Measurements from ENCODE around the gene SPIB. TPM values are rescaled to one million over a fixed set of nuclear protein-coding genes. Genes with fewer than 3 reads are reported as not detected.

The SPIB gene
- total and polyA plus RNA-seq, 2 of the 4 experiments (the other 2 are of a cell fraction): not detected

DNA sequence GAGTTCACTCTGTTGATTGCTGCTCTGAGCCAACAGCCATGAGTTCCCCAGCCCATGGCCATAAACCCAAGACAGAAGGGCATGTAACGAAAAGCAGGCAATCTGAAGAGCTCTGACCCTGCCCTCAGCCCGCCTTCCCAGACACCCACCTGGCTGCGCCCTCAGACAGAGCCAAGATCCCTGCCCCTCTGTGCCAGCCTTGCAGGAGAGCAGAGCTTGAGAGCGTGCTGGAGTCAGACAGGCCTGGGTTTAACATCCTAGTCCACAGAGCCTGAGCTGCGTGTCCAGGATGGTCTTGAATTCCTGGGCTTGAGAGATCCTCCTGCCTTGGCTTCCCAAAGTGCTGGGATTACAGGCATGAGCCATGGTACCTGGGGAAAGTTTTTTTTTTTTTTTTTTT, 38.6 kb downstream of the SPIB start:
- H3K79me1 ChIP-seq (ENCODE audit: low read depth in 1 of 2, low read length in 2 of 2): no peaks in the 10 kb centered on the region
- ChIA-PET CTCF (no interaction called here), POLR2A (ENCODE audit: unreplicated experiment) (no interaction called here)
- H3K4ac ChIP-seq (ENCODE audit: low read depth, low read length): no peak overlapping the region
- no peak overlapping the region for H3K4me2 ChIP-seq (ENCODE audit: low read depth, low read length)
- no peak overlapping the region for H3K27ac ChIP-seq (ENCODE audit: insufficient read depth, low read length)
- H4K91ac ChIP-seq (ENCODE audit: insufficient read depth, low read depth, low read length): no peak overlapping the region
- no peaks in the 10 kb centered on the region for H3K4me1 ChIP-seq (ENCODE audit: control insufficient read depth, insufficient read depth, low read length)
- no peak overlapping the region for H2BK5ac ChIP-seq (ENCODE audit: low read depth, low read length, poor library complexity, severe bottlenecking)
- TF ChIP-seq RFX5 (IDR thresholded peaks at IDR 0.05; ENCODE audit: low read depth, low read length) (no peak), MAFK (IDR thresholded peaks at IDR 0.05; ENCODE audit: low read depth, low read length) (no peak), POLR2A (IDR thresholded peaks at IDR 0.05; ENCODE audit: low read depth, low read length) (no peak), BHLHE40 (IDR thresholded peaks at IDR 0.05; ENCODE audit: low read depth, low read length) (no peak), RCOR1 (IDR thresholded peaks at IDR 0.05; ENCODE audit: insufficient replicate concordance, low read length) (no peak)
- peaks cover 14% of the 10 kb centered on the region; the same call in 1 of the 2 replicates for H3K27me3 ChIP-seq (ENCODE audit: control insufficient read depth, insufficient read depth, low read length)
- intact Hi-C loops (cut with micrococcal nuclease): no loop called here
- H3K56ac ChIP-seq (ENCODE audit: extremely low read depth, insufficient read depth, low read length): no peak overlapping the region
- H2BK120ac ChIP-seq (ENCODE audit: low read depth, low read length): no peak overlapping the region
- no peaks in the 10 kb centered on the region for H3K9me3 ChIP-seq (ENCODE audit: control insufficient read depth, insufficient read depth, low read length)
- WGBS, 2 experiments (ENCODE audit: extremely low coverage in 2 of 2, insufficient read length in 1 of 2): 80% methylated on average over 1 of the region's 5 CpGs; no CpG with 5 or more reads in 1 of the 2 experiments
- ATAC-seq (ENCODE audit: low read depth) (no peak), DNase-seq (no peak)
- H3K9me1 ChIP-seq (ENCODE audit: insufficient read depth, low read length): no peaks in the 10 kb centered on the region
- no peak overlapping the region for H3K4me3 ChIP-seq (ENCODE audit: insufficient read depth, low read depth, low read length)
- H3K9ac ChIP-seq (ENCODE audit: low read depth, low read length): no peak overlapping the region
- H4K5ac ChIP-seq (ENCODE audit: low read depth, low read length): no peak overlapping the region
- H3K14ac ChIP-seq (replicated peaks; ENCODE audit: low read depth, low read length): no peak overlapping the region
- no peak overlapping the region for H3K23ac ChIP-seq (ENCODE audit: low read depth, low read length)
- in situ Hi-C loops (cut with MboI; ENCODE audit: low sequenced_read_pairs): no loop called here
- H2AFZ ChIP-seq (replicated peaks; ENCODE audit: low read length, poor library complexity): no peak overlapping the region
- H4K8ac ChIP-seq (ENCODE audit: low read depth in 2 of 2, low read length in 2 of 2): no peak overlapping the region
- no peak overlapping the region for H2AK5ac ChIP-seq (ENCODE audit: low read depth, low read length)
- BruUV-seq (replicated peaks): no TSS peak
- no peak overlapping the region for H2AK9ac ChIP-seq (replicated peaks; ENCODE audit: low read depth, low read length, poor library complexity)
- H4K20me1 ChIP-seq (ENCODE audit: insufficient read depth, low read length): no peaks in the 10 kb centered on the region
- no peaks in the 10 kb centered on the region for H3K36me3 ChIP-seq (ENCODE audit: control insufficient read depth, insufficient read depth, low read length)
- no peak overlapping the region for H2BK15ac ChIP-seq (ENCODE audit: low read depth, low read length)
- no peak overlapping the region for H2BK20ac ChIP-seq (ENCODE audit: low read depth, low read length)
- no peak overlapping the region for H3K18ac ChIP-seq (ENCODE audit: low read depth, low read length)
- dilution Hi-C loops (cut with HindIII; ENCODE audit: low sequenced_read_pairs, unreplicated experiment): no loop called here
